Endothelial cell of umbilical vein (primary cell): ENCODE data around the gene CMTM3. TPM values are rescaled to one million over a fixed set of nuclear protein-coding genes. Genes with fewer than 3 reads are reported as not detected.
"Not testable (repeated sequence)": the region's sequence is repeated elsewhere in the genome, so short reads cannot be mapped to it uniquely, and the experiment has no call there.

Experiments used
- BruUV-seq: library from RNA; stranded (reverse); fragments of 400-500 nt; replicated peaks from 2 replicates; lab custom pipeline; 2021; lab: Mats Ljungman, UMichigan
- CTCF ChIA-PET: fragments of 300-600, 350-600 bp; sonication (Branson Sonifier 250); formaldehyde crosslinking; loops from one replicate; lab custom pipeline; 2021; ENCODE audit warnings: antibody characterized with exemption, inconsistent platforms; lab: Charles Lee
- POLR2A ChIA-PET: fragments of 300-600, 350-600 bp; sonication (Branson Sonifier 250); formaldehyde crosslinking; loops from one replicate; lab custom pipeline; 2021; ENCODE audit warnings: antibody characterized with exemption, inconsistent platforms; lab: Charles Lee
- DNase-seq: peaks from one replicate; pipeline ENCODE4 v3.0.0-alpha.2; 2011; ENCODE audit warnings: low read depth, low spot score
- FAIRE-seq: peaks from 2 replicates; lab custom pipeline; 2011; peaks lifted over from hg19 to GRCh38; lab: Jason Lieb, UNC
- H2AFZ ChIP-seq: 2 replicates; pipeline ENCODE4 v1.6.0; 2012; ENCODE audit warnings: low read depth, low read length, control low read depth, inconsistent platforms
- H3K27ac ChIP-seq: 2 replicates; pipeline ENCODE4 v1.5.1; 2011; ENCODE audit warnings: low read depth, mild to moderate bottlenecking, control low read depth, low read length, moderate library complexity; ENCODE audit not compliant: insufficient read depth
- H3K27me3 ChIP-seq, 2 experiments: 2 replicates each; pipeline versions ENCODE4 v1.6.0 to v1.6.1; 2011; ENCODE audit warnings: low read length in 2 of 2, mixed read lengths in 1 of 2; ENCODE audit not compliant: control insufficient read depth in 2 of 2, insufficient read depth in 2 of 2
- H3K36me3 ChIP-seq, 2 experiments: 2 replicates in 1 of 2; 3 replicates in 1 of 2; pipeline ENCODE4 v1.5.1; 2011; ENCODE audit warnings: low read length in 2 of 2, mild to moderate bottlenecking in 1 of 2, moderate library complexity in 1 of 2; ENCODE audit not compliant: control insufficient read depth in 2 of 2, insufficient read depth in 2 of 2; ENCODE audit errors: extremely low read depth in 1 of 2
- H3K4me1 ChIP-seq: 3 replicates; pipeline ENCODE4 v1.5.1; 2011; ENCODE audit warnings: mild to moderate bottlenecking, low read length; ENCODE audit not compliant: control insufficient read depth, insufficient read depth; ENCODE audit errors: extremely low read depth
- H3K4me2 ChIP-seq: 2 replicates; pipeline ENCODE4 v1.6.1; 2011; ENCODE audit warnings: low read length, control low read depth, mixed read lengths; ENCODE audit not compliant: insufficient read depth
- H3K4me3 ChIP-seq, 3 experiments: fragments of 200-600 bp in 1 of 3; sonication (generic), shearing (Covaris generic) in 1 of 3; replicated peaks in 1 of 3; 2 replicates each; pipeline ENCODE4 v1.5.1; 2011 to 2016; ENCODE audit warnings: control low read depth in 3 of 3, low read length in 3 of 3, mild to moderate bottlenecking in 2 of 3, inconsistent platforms in 1 of 3, low read depth in 1 of 3, moderate library complexity in 1 of 3; ENCODE audit not compliant: insufficient read depth in 1 of 3
- H3K79me2 ChIP-seq: 2 replicates; pipeline ENCODE4 v1.6.0; 2012; ENCODE audit warnings: low read length, inconsistent platforms; ENCODE audit not compliant: control insufficient read depth, insufficient read depth
- H3K9ac ChIP-seq: replicated peaks from 2 replicates; pipeline ENCODE3; 2011; ENCODE audit warnings: low read length, control low read depth; ENCODE audit not compliant: insufficient read depth; ENCODE audit errors: extremely low read depth
- H3K9me1 ChIP-seq: replicated peaks from 3 replicates; pipeline ENCODE4 v1.6.0; 2011; ENCODE audit warnings: mild to moderate bottlenecking, low read length; ENCODE audit not compliant: control insufficient read depth, insufficient read depth; ENCODE audit errors: extremely low read depth
- H3K9me3 ChIP-seq: replicated peaks from 2 replicates; pipeline ENCODE4 v1.5.1; 2012; ENCODE audit warnings: low read length, inconsistent platforms; ENCODE audit not compliant: control insufficient read depth, insufficient read depth
- H4K20me1 ChIP-seq: replicated peaks from 2 replicates; pipeline ENCODE3; 2011; ENCODE audit warnings: mild to moderate bottlenecking, low read length; ENCODE audit not compliant: control insufficient read depth, insufficient read depth; ENCODE audit errors: extremely low read depth
- CTCF ChIP-seq, 2 donors: IDR thresholded peaks; 1 replicate in 1 of 2; 2 replicates in 1 of 2; pipeline ENCODE4 v1.5.1; 2011; ENCODE audit warnings: low read length in 2 of 2, mild to moderate bottlenecking in 2 of 2, moderate library complexity in 2 of 2, control low read depth in 1 of 2, inconsistent platforms in 1 of 2, low read depth in 1 of 2; ENCODE audit not compliant: insufficient read depth in 1 of 2; ENCODE audit errors: extremely low read depth in 1 of 2
- EZH2 ChIP-seq: IDR thresholded peaks from 2 replicates; pipeline ENCODE4 v1.6.1; 2012; ENCODE audit warnings: borderline replicate concordance, low read depth, mild to moderate bottlenecking, moderate library complexity, low read length, inconsistent platforms; ENCODE audit not compliant: severe bottlenecking
- FOS ChIP-seq: IDR thresholded peaks from 2 replicates; pipeline ENCODE4 v1.6.1; 2011; ENCODE audit warnings: mild to moderate bottlenecking, low read length, moderate library complexity, borderline replicate concordance; ENCODE audit not compliant: insufficient read depth
- GATA2 ChIP-seq: IDR thresholded peaks from 2 replicates; pipeline ENCODE4 v1.7.0; 2011; ENCODE audit warnings: low read depth, mild to moderate bottlenecking, moderate library complexity, mixed read lengths, low read length; ENCODE audit not compliant: insufficient read length, insufficient read depth
- JUN ChIP-seq: IDR thresholded peaks from 2 replicates; pipeline ENCODE4 v1.6.1; 2011; ENCODE audit warnings: borderline replicate concordance, low read depth; ENCODE audit not compliant: insufficient read length, insufficient read depth
- MAX ChIP-seq: IDR thresholded peaks from 2 replicates; pipeline ENCODE4 v1.6.1; 2011; ENCODE audit not compliant: insufficient read depth, insufficient read length
- MYC ChIP-seq: IDR thresholded peaks from one replicate; pipeline ENCODE4 v1.6.1; 2011; ENCODE audit warnings: mild to moderate bottlenecking, low read depth, low read length
- POLR2A ChIP-seq: IDR thresholded peaks from 2 replicates; pipeline ENCODE4 v1.6.1; 2012; ENCODE audit warnings: low read depth, mild to moderate bottlenecking, control low read depth, low read length
- POLR2AphosphoS5 ChIP-seq: IDR thresholded peaks from 2 replicates; pipeline ENCODE4 v1.6.1; 2012; ENCODE audit warnings: low read depth, mild to moderate bottlenecking, control low read depth, low read length, moderate library complexity; ENCODE audit not compliant: insufficient read depth
- dilution Hi-C: fragments of 300-500 bp; cut with MboI; formaldehyde crosslinking; loops from one replicate; pipeline ENCODE4 v1.15.0; 2019; ENCODE audit warnings: low sequenced_read_pairs; ENCODE audit not compliant: extremely low pct_ligation_motif_present
- intact Hi-C: fragments of 100-400 bp; cut with micrococcal nuclease; formaldehyde crosslinking; loops from one replicate; pipeline ENCODE4 v1.10.0; 2022
- polyA plus RNA-seq, 4 experiments: library from polyadenylated mRNA; depleted of rRNA in 3 of 4; stranded (reverse) in 3 of 4; unstranded in 1 of 4; fragments of >200 nt; gene quantifications; 2 replicates each; pipeline versions ENCODE4 v1.2.1 to v1.2.3, GENCODE V29; 2011 to 2012; ENCODE audit warnings: missing spikeins in 1 of 4
- total RNA-seq: library from RNA; stranded (reverse); gene quantifications from 2 replicates; pipeline ENCODE4 v1.2.3, GENCODE V29; 2021

CMTM3 gene
- total and polyA plus RNA-seq, 2 donors (not counting 3 experiments of a cell fraction or from before 2014, with no cell fraction given) = 83.6 to 86.2 TPM

GRCh38 chr16:66629856-66630255 lies 25.4 kb downstream of the CMTM3 start:
- TF ChIP-seq MYC (no peak), GATA2 (no peak), EZH2 (no peak), MAX (no peak), JUN (no peak), POLR2AphosphoS5 (no peak), CTCF (IDR thresholded peaks at IDR 0.05; ENCODE audit: extremely low read depth in 1 of 2, insufficient read depth in 1 of 2, low read depth in 1 of 2, low read length in 2 of 2) (no peak), FOS (no peak), POLR2A (no peak)
- DNase-seq = no peak
- Histone ChIP-seq H3K79me2 (no peaks in the 10 kb centered on the region), H3K4me1 (no peaks in the 10 kb centered on the region), H2AFZ (no peak overlapping the region), H3K9ac (no peak overlapping the region), H3K4me2 (no peak overlapping the region), H3K27ac (no peak overlapping the region), H3K9me3 (no peaks in the 10 kb centered on the region), H3K4me3 (no peak overlapping the region), H3K9me1 (no peaks in the 10 kb centered on the region), H3K27me3 (no peaks in the 10 kb centered on the region), H4K20me1 (no peaks in the 10 kb centered on the region), H3K36me3 (no peaks in the 10 kb centered on the region)
- ChIA-PET CTCF (interaction anchor here (0.6 to 1.8 kb wide), 4 partner anchors 11 to 31 kb away, joined by 3 to 4 read pairs (median 4); no protein-coding TSS in a partner anchor), POLR2A (no interaction called here)
- BruUV-seq = no TSS peak
- intact Hi-C loops = no loop called here
- FAIRE-seq = no peak
- dilution Hi-C loops = no loop called here

GRCh38 chr16:66630561-66631260 lies 26.2 kb downstream of the CMTM3 start:
- DNase-seq, H3K27me3 ChIP-seq, FAIRE-seq, H2AFZ ChIP-seq, H3K9me1 ChIP-seq, H3K79me2 ChIP-seq, H3K27ac ChIP-seq, H3K4me1 ChIP-seq, dilution Hi-C loops, intact Hi-C loops, H3K9me3 ChIP-seq, BruUV-seq, POLR2A ChIA-PET, H3K36me3 ChIP-seq, CTCF ChIA-PET, H4K20me1 ChIP-seq, H3K4me3 ChIP-seq, H3K4me2 ChIP-seq, H3K9ac ChIP-seq: not testable (repeated sequence)

GRCh38 chr16:66631558-66631957 lies 27.1 kb downstream of the CMTM3 start:
- intact Hi-C loops, CTCF ChIA-PET: not testable (repeated sequence)

More at GRCh38 chr16:66631558-66631957, 27.1 kb downstream of the CMTM3 start:
- H3K4me1 ChIP-seq, dilution Hi-C loops, DNase-seq, H3K4me3 ChIP-seq, H2AFZ ChIP-seq, H3K9ac ChIP-seq, H3K9me1 ChIP-seq, H3K36me3 ChIP-seq, H3K9me3 ChIP-seq, H3K27ac ChIP-seq, H4K20me1 ChIP-seq, POLR2A ChIA-PET, H3K27me3 ChIP-seq, H3K4me2 ChIP-seq, H3K79me2 ChIP-seq, FAIRE-seq, BruUV-seq: not testable (repeated sequence)
